Keratinocyte (primary cell): ENCODE data around the gene DIPK1B.

ENCODE experiments used
- CTCF ChIP-seq, 3 experiments: IDR thresholded peaks in 1 of 3; conservative IDR thresholded peaks in 1 of 3; optimal IDR thresholded peaks in 1 of 3; 2 replicates in 2 of 3; 3 replicates in 1 of 3; pipeline versions ENCODE3 to v1.5.1; 2011; ENCODE audit warnings: low read length in 3 of 3, mild to moderate bottlenecking in 3 of 3, moderate library complexity in 2 of 3, control low read depth in 1 of 3, inconsistent platforms in 1 of 3; ENCODE audit not compliant: insufficient read depth in 2 of 3; ENCODE audit errors: extremely low read depth in 1 of 3
- EZH2 ChIP-seq: IDR thresholded peaks from one replicate; pipeline ENCODE4 v1.6.1; 2012; ENCODE audit warnings: inconsistent platforms, mild to moderate bottlenecking, low read length, moderate library complexity

GRCh38 chr9:136744773-136745172, 32.4 kb downstream of the DIPK1B start:
- no peak for TF ChIP-seq CTCF (optimal IDR thresholded peaks at IDR 0.05 in 1 of 3, IDR thresholded peaks at IDR 0.05 in 1 of 3, conservative IDR thresholded peaks at IDR 0.05 in 1 of 3; ENCODE audit: extremely low read depth in 1 of 3, insufficient read depth in 2 of 3, low read length in 3 of 3)
- no peak for TF ChIP-seq EZH2
